Activated T-cell treated with anti-CD3 and anti-CD28 coated beads, Interleukin-2, amount 50 U/mL, for 4 hours (primary cell): Measurements from ENCODE around the gene CTRL. TPM values are rescaled to one million over a fixed set of nuclear protein-coding genes. Genes with fewer than 3 reads are reported as not detected.

Experiments
- ATAC-seq, 2 donors: fragments of 200-7000 bp; cut with Tn5 transposase; one replicate each; pipeline ENCODE4 v1.10.0; 2021
- DNase-seq: peaks from one replicate; pipeline ENCODE4 v3.0.0-alpha.2; 2020
- H3K27me3 Mint-ChIP-seq: one replicate; pipeline ENCODE4 v1.8.0; 2021; ENCODE audit warnings: low read depth, mixed read lengths
- H3K36me3 Mint-ChIP-seq: one replicate; pipeline ENCODE4 v1.8.0; 2022; ENCODE audit warnings: mixed read lengths; ENCODE audit not compliant: insufficient read depth
- H3K4me1 Mint-ChIP-seq: one replicate; pipeline ENCODE4 v1.8.0; 2021; ENCODE audit warnings: low read depth, mixed read lengths
- H3K4me3 Mint-ChIP-seq: one replicate; pipeline ENCODE4 v1.8.0; 2021; ENCODE audit warnings: mild to moderate bottlenecking, moderate library complexity, mixed read lengths
- H3K9me3 Mint-ChIP-seq: one replicate; pipeline ENCODE4 v1.8.0; 2021; ENCODE audit warnings: mixed read lengths
- total RNA-seq, 3 donors: library from RNA; stranded (reverse); gene quantifications; one replicate each; pipeline ENCODE4 v1.2.1, GENCODE V29; 2021

CTRL gene
- total RNA-seq, 3 donors from 2014 or later: 7.8 to 10.4 (median 8.8) TPM

DNA sequence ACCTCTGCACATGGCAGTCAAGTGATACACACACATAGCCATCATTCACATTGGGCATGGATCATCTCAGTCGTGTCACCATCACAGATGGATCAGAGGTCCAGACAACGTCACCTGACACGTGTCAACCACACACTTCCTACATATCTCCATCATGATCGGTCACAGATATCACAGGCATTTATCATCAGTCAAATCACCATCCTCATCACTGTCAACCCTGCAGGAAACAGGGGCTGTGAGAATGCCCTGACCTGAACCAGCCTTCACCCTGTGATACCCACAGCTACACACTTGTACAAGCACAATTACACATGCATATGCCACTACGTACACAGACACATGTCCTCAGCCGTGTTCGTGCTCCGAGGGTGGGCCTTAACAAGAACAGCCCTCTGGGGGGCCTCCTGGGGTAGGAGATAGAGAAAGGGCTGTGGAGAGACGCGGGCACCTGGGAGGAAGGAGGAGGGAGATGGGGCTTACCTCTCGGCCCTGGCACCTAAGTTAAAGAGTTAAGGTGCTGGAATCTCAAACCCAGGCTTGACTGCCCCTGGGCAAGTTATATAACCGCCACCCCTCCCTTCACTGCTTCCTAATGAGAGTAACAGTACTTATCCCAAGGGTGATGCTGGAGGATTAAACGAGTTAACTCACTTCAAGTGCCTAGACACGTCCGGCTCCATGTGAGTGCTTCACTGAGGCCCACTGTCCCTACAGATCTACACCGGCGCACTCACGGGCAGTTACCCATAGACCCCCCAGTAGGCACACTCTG is 35.7 kb upstream of the CTRL start:
- Mint-ChIP-seq H3K9me3 (no peaks in the 10 kb centered on the region), H3K36me3 (peaks cover 3% of the 10 kb centered on the region), H3K4me1 (peaks cover 20% of the 10 kb centered on the region), H3K4me3 (peak overlapping the region; percentile 97), H3K27me3 (no peaks in the 10 kb centered on the region)
- ATAC-seq: peak; percentile 7 to 15
- DNase-seq: no peak

DNA sequence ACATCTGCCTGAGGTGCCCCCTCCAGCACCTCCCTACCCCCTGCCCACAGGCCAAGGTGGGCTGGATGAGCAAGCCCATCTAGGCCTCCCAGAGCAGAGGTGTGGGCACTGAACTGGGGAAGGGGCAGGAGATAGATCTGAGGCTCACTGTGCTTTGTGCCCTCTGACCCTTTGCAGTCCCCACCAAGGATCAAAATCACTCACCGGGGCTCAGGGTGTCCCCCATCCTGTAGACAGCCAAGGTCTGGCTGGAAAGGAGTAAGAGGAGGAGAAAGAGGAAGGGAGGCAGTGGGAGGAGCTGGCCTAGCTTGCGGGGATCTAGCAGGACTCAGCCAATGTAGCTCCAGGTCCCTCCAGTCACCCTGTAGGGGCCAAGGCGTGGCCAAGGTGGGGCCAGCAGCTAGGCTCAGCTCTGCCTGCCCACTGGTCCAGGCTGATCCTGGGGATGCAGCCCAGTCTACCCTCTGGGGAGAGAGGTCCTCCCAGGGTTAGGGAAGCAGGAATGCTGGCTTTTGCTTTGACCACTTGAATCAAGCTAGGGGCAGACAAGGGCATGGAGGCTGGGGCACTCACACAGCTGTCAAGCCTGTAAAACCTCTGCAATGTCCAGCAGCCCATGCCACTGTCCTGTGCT is 35.0 kb upstream of the CTRL start:
- Mint-ChIP-seq H3K27me3 (no peaks in the 10 kb centered on the region), H3K4me3 (peak overlapping the region; percentile 97), H3K36me3 (peaks cover 3% of the 10 kb centered on the region), H3K9me3 (no peaks in the 10 kb centered on the region), H3K4me1 (peaks cover 20% of the 10 kb centered on the region)
- DNase-seq (no peak), ATAC-seq (no peak)

DNA sequence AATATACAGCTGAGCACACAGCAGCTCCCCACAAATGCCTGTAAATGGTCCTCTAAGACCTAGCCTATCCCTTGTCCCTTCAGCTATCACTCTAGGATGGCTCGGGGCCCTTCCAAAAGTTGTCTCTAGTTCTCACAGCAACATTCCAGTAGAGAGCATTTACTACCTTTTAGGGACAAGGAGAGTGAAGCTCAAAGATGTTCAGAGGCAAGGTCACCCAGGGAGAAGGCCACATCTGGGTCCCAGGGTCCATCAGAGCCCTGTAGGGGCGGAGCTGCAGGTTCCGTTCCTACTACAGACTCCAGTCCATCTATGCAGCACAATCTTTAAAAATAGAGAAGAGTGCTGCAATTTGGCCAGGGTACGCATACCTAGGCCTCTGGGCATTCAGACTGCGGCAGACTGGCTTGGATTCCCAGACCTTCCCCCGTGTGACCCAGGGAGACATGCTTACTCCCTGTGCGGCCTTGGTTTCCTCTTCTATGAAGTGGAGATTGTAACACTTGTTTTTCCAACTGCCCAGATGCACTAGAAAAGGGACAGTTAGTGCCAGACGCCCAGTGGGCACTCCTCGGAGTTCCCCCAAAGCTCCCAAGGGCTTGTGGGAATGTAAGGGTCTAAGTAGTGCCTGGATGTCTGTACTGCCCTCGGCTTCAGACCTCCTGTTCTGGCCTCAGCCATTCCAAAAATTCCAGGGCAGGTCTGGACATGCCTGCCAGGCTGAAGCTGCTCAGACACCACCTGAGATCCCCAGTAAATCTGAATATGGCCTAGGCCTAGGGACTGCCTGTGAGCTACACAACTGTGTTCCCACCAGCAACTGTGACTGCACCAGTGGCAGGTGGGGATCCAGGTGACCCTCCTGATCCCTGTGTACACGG is 34.2 kb upstream of the CTRL start:
- H3K4me3 Mint-ChIP-seq: no peak overlapping the region
- no peak for ATAC-seq

DNA sequence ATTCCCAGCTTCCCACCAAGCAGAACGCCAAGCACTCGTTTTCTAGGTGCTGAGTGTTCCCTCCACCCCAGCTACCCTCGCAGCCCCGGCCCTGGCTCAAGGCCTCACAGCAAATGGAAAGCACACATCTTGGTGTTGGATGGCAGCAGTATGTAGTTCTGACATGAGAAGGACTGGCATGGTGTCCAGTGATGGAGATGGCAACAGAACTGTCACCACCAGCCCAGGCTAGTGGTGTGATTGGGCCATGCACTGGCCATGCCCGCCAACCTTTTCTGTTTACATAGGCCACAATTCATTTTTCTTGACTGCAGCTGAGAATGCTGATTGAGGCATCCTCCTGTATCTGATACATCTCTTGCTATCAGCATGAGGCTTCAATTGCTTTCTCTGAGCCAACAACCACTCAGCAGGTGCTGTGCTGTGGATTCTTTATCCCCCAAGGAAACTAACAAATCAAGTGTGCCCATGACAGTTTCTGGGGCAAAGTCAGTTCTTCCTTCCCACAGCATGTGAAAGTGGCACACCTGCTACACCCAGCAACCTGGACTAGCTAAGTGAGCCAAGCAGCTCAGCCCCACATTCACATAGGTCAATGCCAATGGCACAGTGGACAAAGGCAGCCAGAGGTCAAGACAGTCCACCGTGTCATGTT is 32.9 kb upstream of the CTRL start:
- DNase-seq (no peak), ATAC-seq (no peak)
- H3K27me3 Mint-ChIP-seq: no peaks in the 10 kb centered on the region
- H3K4me1 Mint-ChIP-seq: peaks cover 18% of the 10 kb centered on the region
- H3K4me3 Mint-ChIP-seq: no peak overlapping the region
- H3K9me3 Mint-ChIP-seq: no peaks in the 10 kb centered on the region
- H3K36me3 Mint-ChIP-seq: peaks cover 10% of the 10 kb centered on the region

More for the DNA sequence above, 34.2 kb upstream of the CTRL start:
- H3K36me3 Mint-ChIP-seq: peaks cover 7% of the 10 kb centered on the region
- no peaks in the 10 kb centered on the region for H3K9me3 Mint-ChIP-seq
- DNase-seq: no peak
- no peaks in the 10 kb centered on the region for H3K27me3 Mint-ChIP-seq
- peaks cover 20% of the 10 kb centered on the region for H3K4me1 Mint-ChIP-seq

DNA sequence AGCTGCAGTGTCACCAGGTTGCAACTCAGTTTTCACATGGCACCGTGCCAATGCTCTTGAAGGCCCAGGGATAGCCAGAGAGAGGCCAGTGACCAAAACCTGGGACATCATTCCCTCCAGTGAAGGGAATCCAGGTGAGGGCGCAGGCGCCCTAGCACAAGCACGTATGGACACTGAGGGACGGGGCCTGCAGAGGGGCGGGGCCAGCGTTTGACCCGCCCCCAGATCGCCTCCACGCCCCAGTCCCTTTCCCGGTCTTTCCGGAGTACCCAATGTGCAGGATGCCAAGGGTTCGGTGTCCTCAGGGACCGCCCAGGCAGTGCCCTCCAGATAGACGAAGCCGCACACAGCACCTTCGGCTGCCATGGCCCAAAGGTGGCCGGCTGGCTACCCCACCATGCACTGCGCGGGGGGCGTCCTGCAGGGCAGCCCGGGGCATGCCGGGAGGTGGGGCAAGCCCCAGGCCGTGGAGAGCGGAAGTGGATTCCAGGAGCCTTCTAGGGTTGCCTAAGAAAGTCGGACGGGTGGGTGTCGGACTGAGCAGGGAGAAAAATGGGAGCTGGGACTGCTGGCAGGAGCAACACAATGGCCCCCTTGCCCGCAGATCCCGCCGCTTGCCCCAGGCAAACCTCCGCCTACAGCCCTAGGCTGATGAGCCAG is 32.1 kb upstream of the CTRL start:
- no peak for ATAC-seq
- no peak for DNase-seq
- peaks cover 15% of the 10 kb centered on the region for H3K4me1 Mint-ChIP-seq
- no peaks in the 10 kb centered on the region for H3K27me3 Mint-ChIP-seq
- no peak overlapping the region for H3K4me3 Mint-ChIP-seq
- no peaks in the 10 kb centered on the region for H3K9me3 Mint-ChIP-seq
- H3K36me3 Mint-ChIP-seq: peaks cover 10% of the 10 kb centered on the region

DNA sequence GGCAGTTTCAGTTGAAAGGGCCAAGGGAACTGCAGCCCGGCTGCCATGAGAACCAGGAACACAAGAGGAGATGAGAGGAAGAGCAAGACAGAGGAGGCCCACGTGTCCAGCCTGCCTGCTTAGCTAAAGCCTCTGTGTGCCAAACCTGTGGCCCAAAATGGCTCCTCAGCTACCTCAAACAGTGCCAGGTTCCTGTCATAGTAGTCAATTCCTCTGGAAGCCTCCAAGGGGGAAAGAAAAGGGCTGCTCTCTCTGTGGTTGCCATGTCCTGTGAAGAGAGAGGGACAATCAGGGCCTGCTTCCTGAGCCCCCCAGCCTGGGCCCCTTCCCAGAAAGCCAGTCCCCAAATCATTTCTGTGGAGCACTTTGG is 31.6 kb upstream of the CTRL start:
- H3K4me1 Mint-ChIP-seq: peaks cover 15% of the 10 kb centered on the region
- no peaks in the 10 kb centered on the region for H3K27me3 Mint-ChIP-seq
- ATAC-seq: no peak
- H3K4me3 Mint-ChIP-seq: no peak overlapping the region
- no peaks in the 10 kb centered on the region for H3K9me3 Mint-ChIP-seq
- no peak for DNase-seq
- H3K36me3 Mint-ChIP-seq: peaks cover 12% of the 10 kb centered on the region

DNA sequence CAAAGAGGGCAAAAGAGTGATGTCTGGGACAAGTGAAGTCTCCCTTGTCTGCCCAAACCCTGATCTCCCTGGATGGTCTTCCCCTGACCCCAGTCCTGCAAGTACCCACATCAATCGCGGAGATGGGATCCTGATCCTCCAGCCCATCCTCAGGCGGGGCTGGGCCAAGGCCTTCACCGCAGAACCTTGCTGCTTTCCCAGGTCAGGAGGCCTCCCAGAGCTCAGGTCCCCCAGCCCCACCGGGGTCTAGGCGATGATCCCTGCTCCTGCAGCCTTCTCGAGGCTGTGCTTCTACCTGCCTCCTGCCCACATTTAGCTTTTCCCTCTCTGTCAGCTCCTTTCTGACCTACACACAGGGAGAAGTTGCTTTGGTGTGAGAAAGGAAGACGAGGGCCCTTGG is 30.5 kb upstream of the CTRL start:
- H3K9me3 Mint-ChIP-seq: no peaks in the 10 kb centered on the region
- peaks cover 8% of the 10 kb centered on the region for H3K4me1 Mint-ChIP-seq
- H3K4me3 Mint-ChIP-seq: no peak overlapping the region
- H3K36me3 Mint-ChIP-seq: peaks cover 14% of the 10 kb centered on the region
- H3K27me3 Mint-ChIP-seq: no peaks in the 10 kb centered on the region
- ATAC-seq: no peak
- no peak for DNase-seq

DNA sequence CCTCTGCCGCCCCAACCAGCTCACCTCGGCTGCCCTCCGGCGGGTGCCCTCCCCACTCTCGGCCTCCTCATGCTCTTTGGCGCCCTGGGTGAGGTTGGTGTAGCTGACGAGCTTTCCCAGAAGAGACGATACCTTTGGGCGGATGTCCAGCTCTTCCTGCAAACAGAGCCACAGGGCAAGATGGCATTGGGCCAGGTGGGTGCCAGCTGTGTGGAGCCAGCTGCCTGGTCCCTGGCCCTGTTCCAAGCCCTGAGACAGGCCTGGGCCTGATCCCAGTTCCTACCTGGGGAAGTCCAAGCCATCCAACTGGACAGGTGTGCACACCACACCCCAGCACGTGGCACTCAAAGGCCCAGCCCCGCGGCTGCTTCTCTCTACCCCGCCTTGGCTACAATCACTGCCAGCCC is 29.9 kb upstream of the CTRL start:
- peaks cover 2% of the 10 kb centered on the region for H3K4me1 Mint-ChIP-seq
- no peak for DNase-seq
- H3K4me3 Mint-ChIP-seq: no peak overlapping the region
- H3K27me3 Mint-ChIP-seq: no peaks in the 10 kb centered on the region
- H3K36me3 Mint-ChIP-seq: peaks cover 14% of the 10 kb centered on the region
- no peaks in the 10 kb centered on the region for H3K9me3 Mint-ChIP-seq
- no peak for ATAC-seq

DNA sequence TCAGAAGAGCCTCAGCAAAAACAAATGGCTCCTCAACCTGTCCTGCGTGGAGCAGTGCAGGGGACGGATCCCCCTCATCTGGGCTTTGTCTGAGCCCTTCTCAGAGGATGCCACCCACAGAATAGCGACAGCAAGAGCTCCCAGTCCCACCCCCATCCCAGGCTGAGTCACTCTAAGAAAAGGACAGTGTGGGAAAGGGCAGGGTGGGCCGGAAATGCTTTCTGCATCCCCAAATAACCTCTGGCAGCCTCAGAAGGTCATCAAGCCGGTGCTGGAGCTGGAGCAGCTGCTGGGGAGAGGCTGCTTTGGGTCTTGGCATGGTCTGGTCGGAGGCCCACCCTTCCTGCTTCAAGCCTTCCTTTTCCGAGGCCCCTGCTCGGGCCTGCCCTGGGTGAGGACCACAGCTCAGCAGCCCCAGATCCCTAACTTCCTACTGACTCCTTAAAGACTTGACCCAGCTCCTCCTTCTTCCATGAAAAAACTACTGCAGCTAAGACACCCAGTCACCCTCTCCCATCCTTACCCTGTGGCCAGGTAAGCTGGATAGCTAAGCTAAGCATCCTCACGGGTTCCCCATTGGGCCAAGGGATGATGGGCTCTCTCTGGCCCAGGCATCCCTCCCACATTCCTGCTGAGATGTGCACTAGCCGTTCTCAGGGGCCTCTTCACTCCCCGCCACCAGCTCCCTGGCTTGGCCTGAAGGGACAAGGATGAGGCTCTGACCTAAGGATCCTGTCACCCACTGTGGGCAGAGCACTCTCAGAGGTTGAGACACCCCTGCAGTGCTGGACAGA is 28.1 kb upstream of the CTRL start:
- H3K27me3 Mint-ChIP-seq: no peaks in the 10 kb centered on the region
- H3K4me3 Mint-ChIP-seq: no peak overlapping the region
- H3K4me1 Mint-ChIP-seq: no peaks in the 10 kb centered on the region
- DNase-seq: no peak
- no peak for ATAC-seq
- no peaks in the 10 kb centered on the region for H3K9me3 Mint-ChIP-seq
- peaks cover 14% of the 10 kb centered on the region for H3K36me3 Mint-ChIP-seq

DNA sequence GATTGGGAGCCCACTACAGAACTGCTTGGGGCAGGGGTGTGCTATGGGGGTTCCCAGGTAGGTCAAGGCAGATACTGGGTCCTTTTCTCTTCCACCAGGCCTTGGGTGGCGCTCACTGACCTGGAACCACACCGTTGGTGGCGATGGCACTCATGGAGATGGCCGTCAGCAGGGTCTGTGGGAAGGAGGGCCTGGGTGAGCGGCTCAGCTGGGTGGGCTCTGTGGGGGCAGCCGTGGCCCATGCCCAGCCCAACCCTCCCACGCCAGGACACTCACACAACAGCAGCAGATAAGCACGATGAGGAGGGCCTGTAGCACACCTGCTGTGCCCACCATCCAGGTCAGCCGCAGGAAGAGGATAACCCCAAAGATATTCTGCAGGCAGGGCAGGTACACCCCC is 26.0 kb upstream of the CTRL start:
- Mint-ChIP-seq H3K4me1 (no peaks in the 10 kb centered on the region), H3K4me3 (no peak overlapping the region)
- no peak for DNase-seq

DNA sequence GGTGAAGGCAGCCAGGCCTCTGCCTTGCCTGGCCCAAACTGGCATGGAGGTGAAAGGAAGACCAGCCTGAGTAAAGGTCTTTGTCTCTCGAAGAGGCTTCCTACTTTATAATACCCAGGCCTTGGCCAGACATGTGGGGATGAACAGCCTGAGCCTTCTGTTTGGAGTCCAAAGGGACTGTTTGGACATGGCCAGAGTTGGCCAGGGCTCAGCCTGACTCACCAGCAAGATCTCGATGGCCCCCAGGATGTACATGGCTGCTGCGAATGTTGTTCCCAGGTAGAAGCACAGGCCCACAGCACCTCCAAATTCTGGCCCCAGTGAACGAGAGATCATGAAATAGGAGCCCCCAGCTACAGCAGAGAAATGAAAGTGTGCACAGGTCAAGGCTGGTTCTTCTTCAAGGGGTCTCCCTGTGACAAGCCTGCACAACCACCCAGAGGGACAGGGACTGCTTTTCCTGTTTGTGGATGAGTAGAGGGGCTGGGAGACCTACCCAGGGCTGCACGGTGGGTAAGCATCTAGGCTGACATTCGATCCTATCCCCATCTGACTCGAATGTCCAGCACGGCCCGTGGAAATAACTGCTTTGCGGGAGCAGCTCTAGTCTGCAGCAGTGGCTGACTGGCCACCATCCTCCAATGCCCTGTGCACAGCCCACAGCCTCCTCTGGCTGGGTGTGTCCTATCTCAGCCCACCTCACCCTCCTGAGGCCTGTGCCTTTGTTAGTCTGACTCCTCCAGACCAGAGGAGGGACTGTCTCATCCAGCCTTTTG is 22.9 kb upstream of the CTRL start:
- Mint-ChIP-seq H3K36me3 (peaks cover 9% of the 10 kb centered on the region), H3K27me3 (no peaks in the 10 kb centered on the region), H3K9me3 (no peaks in the 10 kb centered on the region), H3K4me1 (no peaks in the 10 kb centered on the region), H3K4me3 (no peak overlapping the region)
- ATAC-seq (no peak), DNase-seq (no peak)

More for the DNA sequence above, 26.0 kb upstream of the CTRL start:
- Mint-ChIP-seq H3K9me3 (no peaks in the 10 kb centered on the region), H3K27me3 (no peaks in the 10 kb centered on the region), H3K36me3 (peaks cover 11% of the 10 kb centered on the region)
- no peak for ATAC-seq

DNA sequence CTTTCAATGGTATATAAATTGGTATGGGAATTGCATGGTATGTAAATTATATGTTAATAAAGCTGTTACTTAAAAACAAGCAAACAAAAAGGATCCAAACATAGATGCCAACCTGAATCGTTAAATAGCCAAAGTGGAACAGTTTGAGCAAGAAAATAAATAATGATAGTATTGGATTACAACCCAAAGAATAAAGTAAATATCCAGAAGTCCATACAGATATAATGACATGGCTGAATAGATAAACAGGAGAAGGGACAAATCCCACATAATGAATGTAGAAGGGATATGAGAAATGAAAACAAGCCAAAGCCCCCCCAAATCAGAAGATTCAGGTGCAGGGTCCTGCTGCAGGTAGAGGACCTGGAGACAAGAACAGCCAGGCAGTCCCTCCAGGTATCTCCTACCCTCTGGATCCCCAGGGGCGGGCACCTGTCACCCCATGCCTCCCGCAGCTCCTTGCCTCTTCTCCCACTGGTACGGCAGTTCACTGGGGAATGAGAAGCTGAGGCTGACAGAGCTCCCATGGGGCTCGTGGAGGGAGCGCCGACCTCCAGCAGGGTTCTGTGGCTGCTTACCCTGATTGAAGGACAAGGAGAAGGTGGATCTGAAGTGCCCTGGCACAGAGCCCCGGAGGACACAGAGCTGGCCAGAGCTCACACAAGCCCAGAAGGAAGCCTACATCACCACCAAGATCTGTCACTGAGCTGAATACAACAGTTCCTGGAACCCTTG is 22.1 kb upstream of the CTRL start:
- H3K36me3 Mint-ChIP-seq: peaks cover 9% of the 10 kb centered on the region
- H3K4me1 Mint-ChIP-seq: no peaks in the 10 kb centered on the region
- DNase-seq (no peak), ATAC-seq (no peak)
- no peaks in the 10 kb centered on the region for H3K27me3 Mint-ChIP-seq
- no peak overlapping the region for H3K4me3 Mint-ChIP-seq
- no peaks in the 10 kb centered on the region for H3K9me3 Mint-ChIP-seq
